ENCODE data around the gene ANO8.

DNA sequence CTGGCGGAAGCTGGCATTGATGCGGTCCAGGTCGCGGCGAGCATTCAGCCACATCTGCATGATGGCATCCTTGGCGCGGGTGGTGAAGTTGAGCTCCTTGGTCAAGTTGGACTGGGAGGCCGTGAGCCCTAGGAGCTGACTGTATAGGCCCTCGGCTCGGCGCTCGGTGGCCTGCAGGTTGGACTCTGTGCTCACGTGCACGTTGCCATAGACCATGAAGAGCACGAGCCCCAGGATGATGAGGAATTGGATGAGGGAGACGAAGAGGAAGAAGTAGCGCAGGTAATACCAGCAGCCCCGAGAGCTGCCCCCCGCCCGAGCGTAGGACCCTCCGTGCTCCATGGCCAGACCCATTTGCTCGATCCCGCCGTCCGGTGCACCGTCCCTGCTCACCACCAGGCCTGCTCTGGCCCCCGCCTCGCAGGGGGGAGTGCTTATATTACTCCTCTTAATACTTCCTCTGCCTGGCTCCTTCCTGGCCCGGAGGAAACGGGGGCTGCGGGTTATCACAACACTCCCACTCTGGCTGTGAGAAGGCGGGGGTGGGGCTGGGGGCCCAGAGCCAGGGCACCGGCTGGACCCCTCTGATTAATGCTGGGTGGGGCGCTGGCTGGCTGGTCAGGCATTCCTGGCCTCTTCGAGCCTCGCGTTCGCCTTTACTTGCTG is 42.4 kb upstream of the ANO8 start, which contains the start of gene PLVAP:
- TF ChIP-seq CTCF (IDR thresholded peaks at IDR 0.05) (no peak), POLR2A (IDR thresholded peaks at IDR 0.05) (peak in 2 of 3 donors; percentile 36 to 47)

Measured in body of pancreas (tissue), 4 donors.